ENCODE data around the gene VPS36.
"Not testable (repeated sequence)": the region's sequence is repeated elsewhere in the genome, so short reads cannot be mapped to it uniquely, and the experiment has no call there.

VPS36 gene

GRCh38 chr13:52446265-52446664, 4.2 kb downstream of the VPS36 start:
- DNase-seq (ENCODE audit: low read depth in 2 of 2): no peak

GRCh38 chr13:52432456-52432855, 18.0 kb downstream of the VPS36 start:
- no peak for DNase-seq (ENCODE audit: low read depth in 2 of 2)

- no peak for DNase-seq (ENCODE audit: low read depth in 2 of 2)
Measured at GRCh38 chr13:52428295-52428694, 22.1 kb downstream of the VPS36 start.

GRCh38 chr13:52421216-52421615, 29.2 kb downstream of the VPS36 start:
- no peak for DNase-seq (ENCODE audit: low read depth in 2 of 2)

GRCh38 chr13:52419080-52419479, 31.4 kb downstream of the VPS36 start:
- no peak for DNase-seq (ENCODE audit: low read depth in 2 of 2)

GRCh38 chr13:52414963-52415362, 35.5 kb downstream of the VPS36 start:
- no peak for DNase-seq (ENCODE audit: low read depth in 2 of 2)

- no peak for DNase-seq (ENCODE audit: low read depth in 2 of 2)
Measured at GRCh38 chr13:52414051-52414450, 36.4 kb downstream of the VPS36 start.

GRCh38 chr13:52412128-52412527, 38.3 kb downstream of the VPS36 start:
- no peak for DNase-seq (ENCODE audit: low read depth in 2 of 2)

- DNase-seq (ENCODE audit: low read depth in 2 of 2): no peak
Measured at GRCh38 chr13:52411629-52412028, 38.8 kb downstream of the VPS36 start.

- DNase-seq (ENCODE audit: low read depth in 2 of 2): not testable (repeated sequence)
Measured at GRCh38 chr13:52408071-52408658, 42.3 kb downstream of the VPS36 start.

GRCh38 chr13:52407436-52407835, 43.0 kb downstream of the VPS36 start:
- DNase-seq (ENCODE audit: low read depth in 2 of 2): not testable (repeated sequence)

GRCh38 chr13:52406629-52407028, 43.8 kb downstream of the VPS36 start:
- no peak for DNase-seq (ENCODE audit: low read depth in 2 of 2)

GRCh38 chr13:52405767-52406494, 44.5 kb downstream of the VPS36 start, which contains the start of gene THSD1:
TSS of gene THSD1 (minus strand) at chr13:52406172. CDS start at chr13:52402600, 3,572 bp downstream.
- DNase-seq (ENCODE audit: low read depth in 2 of 2): peak in 1 of 2 donors; percentile 1

GRCh38 chr13:52405369-52405766, 45.1 kb downstream of the VPS36 start:
- DNase-seq (ENCODE audit: low read depth in 2 of 2): no peak

- DNase-seq (ENCODE audit: low read depth in 2 of 2): no peak
Measured at GRCh38 chr13:52399708-52400107, 50.7 kb downstream of the VPS36 start.

- no peak for DNase-seq (ENCODE audit: low read depth in 2 of 2)
Measured at GRCh38 chr13:52399046-52399445, 51.4 kb downstream of the VPS36 start.

- no peak for DNase-seq (ENCODE audit: low read depth in 2 of 2)
Measured at GRCh38 chr13:52395704-52396103, 54.7 kb downstream of the VPS36 start.

- no peak for DNase-seq (ENCODE audit: low read depth in 2 of 2)
Measured at GRCh38 chr13:52394586-52394985, 55.8 kb downstream of the VPS36 start.

- DNase-seq (ENCODE audit: low read depth in 2 of 2): no peak
Measured at GRCh38 chr13:52393572-52394357, 56.7 kb downstream of the VPS36 start.

- DNase-seq (ENCODE audit: low read depth in 2 of 2): no peak
Measured at GRCh38 chr13:52387721-52388120, 62.7 kb downstream of the VPS36 start.

- no peak for DNase-seq (ENCODE audit: low read depth in 2 of 2)
Measured at GRCh38 chr13:52385870-52386269, 64.6 kb downstream of the VPS36 start.

GRCh38 chr13:52383366-52383765, 67.1 kb downstream of the VPS36 start:
- no peak for DNase-seq (ENCODE audit: low read depth in 2 of 2)

GRCh38 chr13:52378312-52378711, 72.1 kb downstream of the VPS36 start:
- no peak for DNase-seq (ENCODE audit: low read depth in 2 of 2)
